ENCODE results near the gene MAP2K2. TPM values are rescaled to one million over a fixed set of nuclear protein-coding genes. Genes with fewer than 3 reads are reported as not detected.

The MAP2K2 gene
- total RNA-seq, 6 donors from 2014 or later = 86.8 to 170 (median 134) TPM

GRCh38 chr19:4058693-4059452 lies 65.0 kb downstream of the MAP2K2 start:
- Histone ChIP-seq H3K27me3 (no peaks in the 10 kb centered on the region), H3K27ac (peak overlapping the region; percentile 91 to 98 (median 96)), H3K4me1 (peaks cover 63 to 83% (median 68%) of the 10 kb centered on the region in 4 donors), H3K9me3 (no peaks in the 10 kb centered on the region), H3K36me3 (peaks cover 6 to 27% (median 18%) of the 10 kb centered on the region in 4 donors), H3K4me3 (peak overlapping the region in 3 of 4 donors; percentile 10 to 50 (median 25))
- TF ChIP-seq, protein P1, sequence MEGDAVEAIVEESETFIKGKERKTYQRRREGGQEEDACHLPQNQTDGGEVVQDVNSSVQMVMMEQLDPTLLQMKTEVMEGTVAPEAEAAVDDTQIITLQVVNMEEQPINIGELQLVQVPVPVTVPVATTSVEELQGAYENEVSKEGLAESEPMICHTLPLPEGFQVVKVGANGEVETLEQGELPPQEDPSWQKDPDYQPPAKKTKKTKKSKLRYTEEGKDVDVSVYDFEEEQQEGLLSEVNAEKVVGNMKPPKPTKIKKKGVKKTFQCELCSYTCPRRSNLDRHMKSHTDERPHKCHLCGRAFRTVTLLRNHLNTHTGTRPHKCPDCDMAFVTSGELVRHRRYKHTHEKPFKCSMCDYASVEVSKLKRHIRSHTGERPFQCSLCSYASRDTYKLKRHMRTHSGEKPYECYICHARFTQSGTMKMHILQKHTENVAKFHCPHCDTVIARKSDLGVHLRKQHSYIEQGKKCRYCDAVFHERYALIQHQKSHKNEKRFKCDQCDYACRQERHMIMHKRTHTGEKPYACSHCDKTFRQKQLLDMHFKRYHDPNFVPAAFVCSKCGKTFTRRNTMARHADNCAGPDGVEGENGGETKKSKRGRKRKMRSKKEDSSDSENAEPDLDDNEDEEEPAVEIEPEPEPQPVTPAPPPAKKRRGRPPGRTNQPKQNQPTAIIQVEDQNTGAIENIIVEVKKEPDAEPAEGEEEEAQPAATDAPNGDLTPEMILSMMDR (IDR thresholded peaks at IDR 0.05) = no peak
- TF ChIP-seq EP300 (IDR thresholded peaks at IDR 0.05) (no peak), POLR2A (IDR thresholded peaks at IDR 0.05) (no peak), POLR2AphosphoS5 (IDR thresholded peaks at IDR 0.05) (no peak)
- WGBS, 2 donors = 0 to 47% methylated on average over 1 to 18 of the region's 30 CpGs
- DNase-seq (peak in 1 of 2 donors; percentile 86), ATAC-seq (ENCODE audit: low FRiP score in 2 of 2) (peak in 1 of 2 donors; percentile 3)

- Histone ChIP-seq H3K4me3 (peak overlapping the region in 3 of 4 donors; percentile 10 to 50 (median 25)), H3K9me3 (no peaks in the 10 kb centered on the region), H3K36me3 (peaks cover 11 to 35% (median 23%) of the 10 kb centered on the region in 4 donors), H3K27me3 (no peaks in the 10 kb centered on the region), H3K27ac (peak overlapping the region; percentile 91 to 98 (median 96)), H3K4me1 (peaks cover 63 to 83% (median 69%) of the 10 kb centered on the region in 4 donors)
- TF ChIP-seq EP300 (IDR thresholded peaks at IDR 0.05) (peak in 2 of 4 donors; percentile 30 to 59), POLR2AphosphoS5 (IDR thresholded peaks at IDR 0.05) (peak; percentile 68 to 70), POLR2A (IDR thresholded peaks at IDR 0.05) (peak in 1 of 4 donors; percentile 40)
- TF ChIP-seq, protein P1 (IDR thresholded peaks at IDR 0.05) = peak in 4 of 6 experiments; percentile 21 to 44 (median 42)
- ATAC-seq (ENCODE audit: low FRiP score in 2 of 2) (peak; percentile 83 to 85), DNase-seq (peak; percentile 92 to 93)
- 9 to 24% methylated on average over 9 to 11 of the region's 22 CpGs for WGBS, 2 donors
Measured at GRCh38 chr19:4057931-4058692, 65.8 kb downstream of the MAP2K2 start.

GRCh38 chr19:4055209-4055552 lies 68.7 kb downstream of the MAP2K2 start:
- WGBS, 2 donors = 91 to 96% methylated on average over 19 to 20 of the region's 20 CpGs
- TF ChIP-seq, protein P1 (IDR thresholded peaks at IDR 0.05) = no peak
- TF ChIP-seq POLR2AphosphoS5 (IDR thresholded peaks at IDR 0.05) = no peak
- no peak for TF ChIP-seq EP300 (IDR thresholded peaks at IDR 0.05)
- TF ChIP-seq POLR2A (IDR thresholded peaks at IDR 0.05) = no peak
- ATAC-seq (ENCODE audit: low FRiP score in 2 of 2) (no peak), DNase-seq (peak in 1 of 2 donors; percentile 52)
- Histone ChIP-seq H3K27ac (no peak overlapping the region), H3K4me1 (peaks cover 46 to 78% (median 54%) of the 10 kb centered on the region in 4 donors), H3K36me3 (peaks cover 11 to 45% (median 38%) of the 10 kb centered on the region in 4 donors), H3K4me3 (no peak overlapping the region), H3K27me3 (no peaks in the 10 kb centered on the region), H3K9me3 (no peaks in the 10 kb centered on the region)

- Histone ChIP-seq H3K36me3 (peaks cover 11 to 47% (median 39%) of the 10 kb centered on the region in 4 donors), H3K9me3 (no peaks in the 10 kb centered on the region), H3K27ac (no peak overlapping the region), H3K27me3 (no peaks in the 10 kb centered on the region), H3K4me3 (no peak overlapping the region), H3K4me1 (peaks cover 40 to 78% (median 48%) of the 10 kb centered on the region in 4 donors)
- DNase-seq = peak in 1 of 2 donors; percentile 86
- WGBS, 2 donors = 96 to 98% methylated on average over 50 to 59 of the region's 91 CpGs
- no peak for ATAC-seq (ENCODE audit: low FRiP score in 2 of 2)
- TF ChIP-seq POLR2A (IDR thresholded peaks at IDR 0.05) = no peak
Measured at GRCh38 chr19:4054441-4055208, 69.3 kb downstream of the MAP2K2 start.
